RWPE2 (cell line): ENCODE results near the gene GPR34.
"Not testable (repeated sequence)": the region's sequence is repeated elsewhere in the genome, so short reads cannot be mapped to it uniquely, and the experiment has no call there.

Experiments
- ATAC-seq: fragments of 200-7000 bp; cut with Tn5 transposase; 3 replicates; pipeline ENCODE4 v1.9.1; 2021; ENCODE audit warnings: low read depth
- DNase-seq: peaks from one replicate; pipeline ENCODE4 v3.0.0-alpha.2; 2020; ENCODE audit warnings: low spot score
- H3K27ac ChIP-seq: fragments of 450-650 bp; 2 replicates; pipeline ENCODE4 v1.5.1; 2017; ENCODE audit warnings: mild to moderate bottlenecking; ENCODE audit not compliant: poor library complexity, severe bottlenecking
- H3K27me3 ChIP-seq: fragments of 250-450 bp; sonication (Bioruptor Pico); 2 replicates; pipeline ENCODE4 v1.5.1; 2021; ENCODE audit warnings: mild to moderate bottlenecking, moderate library complexity; ENCODE audit not compliant: insufficient read depth, poor library complexity, severe bottlenecking
- H3K36me3 ChIP-seq: fragments of 250-450 bp; sonication (Bioruptor Pico); 2 replicates; pipeline ENCODE4 v1.5.1; 2020; ENCODE audit warnings: low read depth, mild to moderate bottlenecking, moderate library complexity
- H3K4me1 ChIP-seq: fragments of 250-450 bp; sonication (Bioruptor Pico); 2 replicates; pipeline ENCODE4 v1.5.1; 2021; ENCODE audit warnings: mild to moderate bottlenecking, moderate library complexity; ENCODE audit not compliant: insufficient read depth, poor library complexity, severe bottlenecking
- H3K4me3 ChIP-seq: fragments of 250-450 bp; sonication (Bioruptor Pico); 2 replicates; pipeline ENCODE4 v1.5.1; 2021; ENCODE audit warnings: mild to moderate bottlenecking, moderate library complexity; ENCODE audit not compliant: severe bottlenecking
- H3K9me3 ChIP-seq: fragments of 250-450 bp; sonication (Bioruptor Pico); 2 replicates; pipeline ENCODE4 v1.5.1; 2021; ENCODE audit warnings: mild to moderate bottlenecking, moderate library complexity; ENCODE audit not compliant: severe bottlenecking
- TF ChIP-seq, protein P1 (sequence below): fragments of 450-650 bp; IDR thresholded peaks from one replicate; pipeline ENCODE4 v1.5.1; 2017; ENCODE audit warnings: mild to moderate bottlenecking, moderate library complexity; ENCODE audit not compliant: poor library complexity, severe bottlenecking

Gene GPR34, protein sequence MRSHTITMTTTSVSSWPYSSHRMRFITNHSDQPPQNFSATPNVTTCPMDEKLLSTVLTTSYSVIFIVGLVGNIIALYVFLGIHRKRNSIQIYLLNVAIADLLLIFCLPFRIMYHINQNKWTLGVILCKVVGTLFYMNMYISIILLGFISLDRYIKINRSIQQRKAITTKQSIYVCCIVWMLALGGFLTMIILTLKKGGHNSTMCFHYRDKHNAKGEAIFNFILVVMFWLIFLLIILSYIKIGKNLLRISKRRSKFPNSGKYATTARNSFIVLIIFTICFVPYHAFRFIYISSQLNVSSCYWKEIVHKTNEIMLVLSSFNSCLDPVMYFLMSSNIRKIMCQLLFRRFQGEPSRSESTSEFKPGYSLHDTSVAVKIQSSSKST

DNA sequence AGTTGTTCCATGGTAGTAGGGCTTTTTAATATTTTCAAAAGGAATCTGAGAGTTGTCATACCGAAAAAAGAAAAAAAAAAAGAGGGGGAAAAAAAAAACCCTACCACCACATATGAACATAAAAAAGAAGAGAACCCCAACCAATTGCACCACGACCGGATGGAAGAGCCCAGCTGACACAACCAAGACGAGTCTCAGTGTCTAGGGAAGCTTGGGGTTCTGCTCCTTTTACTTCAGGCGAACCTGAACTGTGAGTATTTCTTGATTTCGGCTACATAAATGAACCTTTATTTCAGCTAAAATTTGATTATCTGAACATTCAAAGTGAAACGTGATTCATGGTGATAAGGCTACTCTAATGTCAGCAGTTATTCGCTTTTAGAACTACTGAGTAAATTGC is at the start of gene GPR34:
Gene GPR34 (plus strand): TSS at position 139 of the 400 bp plus-strand sequence. CDS start 6,661 bp downstream, outside the sequence.
- H3K4me3 ChIP-seq, result no peak within 1 kb of the TSS
- no peaks in the 10 kb centered on the region for H3K4me1 ChIP-seq
- TF ChIP-seq, protein P1, sequence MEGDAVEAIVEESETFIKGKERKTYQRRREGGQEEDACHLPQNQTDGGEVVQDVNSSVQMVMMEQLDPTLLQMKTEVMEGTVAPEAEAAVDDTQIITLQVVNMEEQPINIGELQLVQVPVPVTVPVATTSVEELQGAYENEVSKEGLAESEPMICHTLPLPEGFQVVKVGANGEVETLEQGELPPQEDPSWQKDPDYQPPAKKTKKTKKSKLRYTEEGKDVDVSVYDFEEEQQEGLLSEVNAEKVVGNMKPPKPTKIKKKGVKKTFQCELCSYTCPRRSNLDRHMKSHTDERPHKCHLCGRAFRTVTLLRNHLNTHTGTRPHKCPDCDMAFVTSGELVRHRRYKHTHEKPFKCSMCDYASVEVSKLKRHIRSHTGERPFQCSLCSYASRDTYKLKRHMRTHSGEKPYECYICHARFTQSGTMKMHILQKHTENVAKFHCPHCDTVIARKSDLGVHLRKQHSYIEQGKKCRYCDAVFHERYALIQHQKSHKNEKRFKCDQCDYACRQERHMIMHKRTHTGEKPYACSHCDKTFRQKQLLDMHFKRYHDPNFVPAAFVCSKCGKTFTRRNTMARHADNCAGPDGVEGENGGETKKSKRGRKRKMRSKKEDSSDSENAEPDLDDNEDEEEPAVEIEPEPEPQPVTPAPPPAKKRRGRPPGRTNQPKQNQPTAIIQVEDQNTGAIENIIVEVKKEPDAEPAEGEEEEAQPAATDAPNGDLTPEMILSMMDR, result no peak
- DNase-seq (no peak), ATAC-seq (no peak)
- no peaks in the 10 kb centered on the region for H3K27me3 ChIP-seq
- no peak within 1 kb of the TSS for H3K27ac ChIP-seq
- no peaks in the 10 kb centered on the region for H3K9me3 ChIP-seq
- H3K36me3 ChIP-seq, result no peaks in the 10 kb centered on the region

DNA sequence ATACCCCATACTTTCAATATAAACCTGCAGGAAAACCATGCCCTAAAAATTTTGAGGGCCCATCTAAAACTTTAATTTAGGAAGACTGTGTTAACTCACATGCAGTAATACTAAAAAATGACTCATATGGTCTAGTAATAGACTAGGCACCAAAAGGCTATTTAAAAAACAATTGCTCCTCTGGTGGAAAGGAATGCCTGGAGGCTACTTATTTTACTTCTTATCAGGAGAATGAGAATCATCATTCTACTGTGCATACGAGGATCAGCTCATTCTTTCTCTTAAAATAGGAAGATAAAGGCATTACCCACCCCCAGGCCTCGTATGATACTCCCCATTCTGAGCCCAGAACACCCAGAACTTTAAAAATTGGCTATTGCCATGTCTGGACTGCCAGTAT is 42.6 kb upstream of the GPR34 start:
- H3K36me3 ChIP-seq, H3K4me3 ChIP-seq, ATAC-seq, H3K4me1 ChIP-seq, H3K27me3 ChIP-seq, DNase-seq, H3K9me3 ChIP-seq, H3K27ac ChIP-seq: not testable (repeated sequence)

DNA sequence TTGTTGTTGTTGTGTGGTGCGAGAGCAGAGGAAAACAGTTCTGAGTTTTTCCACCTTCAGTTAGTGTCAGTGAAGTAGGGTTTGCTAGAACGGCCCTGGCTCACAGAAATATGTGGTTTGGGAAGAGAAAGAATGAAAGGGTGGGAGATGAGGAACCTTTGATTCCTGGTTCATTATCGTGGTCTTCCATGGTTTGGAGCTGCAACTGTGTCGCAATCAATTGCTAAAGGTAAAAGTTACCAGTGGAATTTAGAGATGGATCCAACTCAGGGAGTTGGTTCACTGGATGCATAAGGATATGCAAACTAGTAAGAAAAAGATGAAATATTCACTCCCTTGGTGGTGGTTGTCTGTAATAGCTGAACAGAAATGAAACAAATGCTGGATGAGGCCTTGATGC is 35.6 kb upstream of the GPR34 start:
- Histone ChIP-seq H3K4me1 (no peaks in the 10 kb centered on the region), H3K9me3 (no peaks in the 10 kb centered on the region), H3K27ac (no peak overlapping the region), H3K4me3 (no peak overlapping the region), H3K36me3 (no peaks in the 10 kb centered on the region), H3K27me3 (no peaks in the 10 kb centered on the region)
- TF ChIP-seq, protein P1, result no peak
- no peak for ATAC-seq
- no peak for DNase-seq

DNA sequence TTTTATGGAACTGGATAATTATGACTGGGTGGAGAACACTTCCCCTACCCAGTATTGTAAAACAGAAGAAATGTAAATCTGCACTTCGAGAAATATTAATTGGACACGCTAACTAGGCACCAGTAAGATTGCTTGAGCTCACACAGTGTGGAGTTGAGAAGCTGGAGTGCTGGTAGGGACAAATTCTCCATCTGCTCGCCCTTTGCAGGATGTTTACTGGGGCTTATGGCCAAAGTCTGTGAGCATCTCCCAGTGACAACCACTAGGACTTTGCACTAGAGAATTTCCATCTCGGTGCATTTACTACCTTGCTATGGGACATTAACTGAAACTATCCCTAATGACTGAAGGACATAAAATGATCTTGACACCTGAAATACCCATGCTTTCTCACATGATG is 33.7 kb upstream of the GPR34 start:
- Histone ChIP-seq H3K4me1 (no peaks in the 10 kb centered on the region), H3K27me3 (no peaks in the 10 kb centered on the region), H3K4me3 (no peak overlapping the region), H3K9me3 (no peaks in the 10 kb centered on the region), H3K27ac (no peak overlapping the region), H3K36me3 (no peaks in the 10 kb centered on the region; the same call in 1 of the 2 replicates)
- TF ChIP-seq, protein P1, result no peak
- DNase-seq (no peak), ATAC-seq (no peak)

DNA sequence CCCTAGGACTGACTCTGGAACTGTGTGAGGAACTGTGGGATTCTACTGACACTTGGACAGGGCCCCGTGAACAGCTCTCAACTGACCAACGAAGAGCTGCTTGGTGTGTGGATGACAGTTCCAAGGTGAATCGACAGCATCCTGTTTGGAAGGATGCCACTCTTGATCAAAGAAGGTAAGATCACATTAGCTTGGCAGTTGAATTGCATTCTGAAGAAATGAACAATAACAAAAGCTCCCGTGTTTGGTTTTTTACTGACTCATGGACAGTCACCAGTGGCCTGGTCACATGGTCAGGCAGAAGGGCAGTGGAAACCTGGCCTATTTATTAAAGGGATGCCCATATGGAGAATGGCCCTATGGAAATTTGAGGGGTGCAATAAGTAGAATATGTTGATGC is 33.1 kb upstream of the GPR34 start:
- no peak overlapping the region for H3K27ac ChIP-seq
- H3K36me3 ChIP-seq, result no peaks in the 10 kb centered on the region; the same call in 1 of the 2 replicates
- H3K9me3 ChIP-seq, result no peaks in the 10 kb centered on the region
- H3K27me3 ChIP-seq, result no peaks in the 10 kb centered on the region
- ATAC-seq (peak; percentile 66), DNase-seq (no peak)
- H3K4me3 ChIP-seq, result no peak overlapping the region
- TF ChIP-seq, protein P1, result no peak
- no peaks in the 10 kb centered on the region for H3K4me1 ChIP-seq
